ENCODE results near the gene TARS2. TPM values are rescaled to one million over a fixed set of nuclear protein-coding genes. Genes with fewer than 3 reads are reported as not detected.
A peak's percentile ranks its signal among the peaks of the same experiment; 100 is the strongest.

The TARS2 gene
- total RNA-seq, 1 experiment from 2014 or later, result 42.9 TPM

DNA sequence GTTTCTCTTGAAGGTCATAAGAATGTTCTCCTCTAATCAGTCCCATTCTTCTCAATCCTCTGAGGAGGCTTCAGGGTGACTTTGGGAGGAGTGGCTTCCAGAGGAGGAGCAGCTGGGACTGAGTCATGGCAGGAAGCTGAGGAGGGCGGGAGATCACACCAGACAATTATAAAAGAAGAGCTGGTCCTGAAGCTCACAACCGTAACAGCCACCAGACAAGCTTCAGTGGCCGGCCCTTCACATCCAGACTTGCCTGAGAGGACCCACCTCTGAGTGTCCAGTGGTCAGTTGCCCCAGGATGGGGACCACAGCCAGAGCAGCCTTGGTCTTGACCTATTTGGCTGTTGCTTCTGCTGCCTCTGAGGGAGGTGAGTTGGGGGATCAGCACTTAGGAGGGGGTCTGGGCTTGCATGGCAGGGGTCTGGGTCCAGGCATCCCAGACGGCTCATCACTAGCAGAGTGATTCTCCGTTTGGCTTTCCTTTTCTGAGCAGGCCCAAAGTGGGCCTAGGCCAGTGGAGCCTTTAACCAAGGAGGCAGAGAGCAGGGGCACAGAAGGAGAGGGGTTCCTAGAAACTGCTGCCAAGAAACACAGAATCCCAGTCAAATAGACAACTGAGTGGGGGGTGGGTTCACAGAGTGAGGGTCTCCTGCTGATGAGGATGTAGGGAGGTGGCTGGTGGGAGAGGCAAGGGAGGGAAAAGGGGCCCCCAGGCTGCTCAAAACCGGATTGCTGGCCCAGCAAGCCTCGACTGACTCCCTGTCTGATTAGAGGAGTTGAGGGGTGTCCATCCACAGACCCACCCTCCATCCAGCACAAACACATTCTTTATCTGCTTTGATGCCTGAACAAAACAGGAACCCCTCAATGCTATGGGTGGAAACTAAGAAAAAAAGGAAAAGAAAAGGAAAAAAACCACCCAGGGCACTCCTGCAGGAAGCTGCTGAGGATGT, 21.0 kb downstream of the TARS2 start, which contains the start of gene ECM1:
Gene ECM1 (plus strand): TSS at position 198 of the 953 bp plus-strand sequence. CDS start 101 bp downstream, at position 299.
- ATAC-seq, result no peak
- H3K4me3 Mint-ChIP-seq, result no peak within 1 kb of the TSS
- DNase-seq (ENCODE audit: low spot score), result no peak
- no peaks in the 10 kb centered on the region for H3K9me3 Mint-ChIP-seq
- H3K36me3 Mint-ChIP-seq, result peaks cover 38% of the 10 kb centered on the region
- no peaks in the 10 kb centered on the region for H3K27me3 Mint-ChIP-seq (ENCODE audit: low read depth)
- peak within 1 kb of the TSS; percentile 48; the same call in 1 of the 2 replicates for H3K27ac Mint-ChIP-seq
- ChIA-PET CTCF (no interaction called here), POLR2A (interaction anchor here (1.6 kb wide), 1 partner anchor 48 kb away, joined by 3 read pairs; no protein-coding TSS in a partner anchor)
- TF ChIP-seq NR2C2 (CRISPR knock-in tag; IDR thresholded peaks at IDR 0.05), result no peak
- no peak for TF ChIP-seq ZNF416 (CRISPR knock-in tag; IDR thresholded peaks at IDR 0.05)
- no peak for TF ChIP-seq ZMAT4 (CRISPR knock-in tag; IDR thresholded peaks at IDR 0.05)
- TF ChIP-seq, protein P1, sequence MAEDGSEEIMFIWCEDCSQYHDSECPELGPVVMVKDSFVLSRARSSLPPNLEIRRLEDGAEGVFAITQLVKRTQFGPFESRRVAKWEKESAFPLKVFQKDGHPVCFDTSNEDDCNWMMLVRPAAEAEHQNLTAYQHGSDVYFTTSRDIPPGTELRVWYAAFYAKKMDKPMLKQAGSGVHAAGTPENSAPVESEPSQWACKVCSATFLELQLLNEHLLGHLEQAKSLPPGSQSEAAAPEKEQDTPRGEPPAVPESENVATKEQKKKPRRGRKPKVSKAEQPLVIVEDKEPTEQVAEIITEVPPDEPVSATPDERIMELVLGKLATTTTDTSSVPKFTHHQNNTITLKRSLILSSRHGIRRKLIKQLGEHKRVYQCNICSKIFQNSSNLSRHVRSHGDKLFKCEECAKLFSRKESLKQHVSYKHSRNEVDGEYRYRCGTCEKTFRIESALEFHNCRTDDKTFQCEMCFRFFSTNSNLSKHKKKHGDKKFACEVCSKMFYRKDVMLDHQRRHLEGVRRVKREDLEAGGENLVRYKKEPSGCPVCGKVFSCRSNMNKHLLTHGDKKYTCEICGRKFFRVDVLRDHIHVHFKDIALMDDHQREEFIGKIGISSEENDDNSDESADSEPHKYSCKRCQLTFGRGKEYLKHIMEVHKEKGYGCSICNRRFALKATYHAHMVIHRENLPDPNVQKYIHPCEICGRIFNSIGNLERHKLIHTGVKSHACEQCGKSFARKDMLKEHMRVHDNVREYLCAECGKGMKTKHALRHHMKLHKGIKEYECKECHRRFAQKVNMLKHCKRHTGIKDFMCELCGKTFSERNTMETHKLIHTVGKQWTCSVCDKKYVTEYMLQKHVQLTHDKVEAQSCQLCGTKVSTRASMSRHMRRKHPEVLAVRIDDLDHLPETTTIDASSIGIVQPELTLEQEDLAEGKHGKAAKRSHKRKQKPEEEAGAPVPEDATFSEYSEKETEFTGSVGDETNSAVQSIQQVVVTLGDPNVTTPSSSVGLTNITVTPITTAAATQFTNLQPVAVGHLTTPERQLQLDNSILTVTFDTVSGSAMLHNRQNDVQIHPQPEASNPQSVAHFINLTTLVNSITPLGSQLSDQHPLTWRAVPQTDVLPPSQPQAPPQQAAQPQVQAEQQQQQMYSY (CRISPR knock-in tag; IDR thresholded peaks at IDR 0.05), result no peak
- no peak for TF ChIP-seq ZNF425 (CRISPR knock-in tag; conservative IDR thresholded peaks at IDR 0.05)
- TF ChIP-seq, protein P2, sequence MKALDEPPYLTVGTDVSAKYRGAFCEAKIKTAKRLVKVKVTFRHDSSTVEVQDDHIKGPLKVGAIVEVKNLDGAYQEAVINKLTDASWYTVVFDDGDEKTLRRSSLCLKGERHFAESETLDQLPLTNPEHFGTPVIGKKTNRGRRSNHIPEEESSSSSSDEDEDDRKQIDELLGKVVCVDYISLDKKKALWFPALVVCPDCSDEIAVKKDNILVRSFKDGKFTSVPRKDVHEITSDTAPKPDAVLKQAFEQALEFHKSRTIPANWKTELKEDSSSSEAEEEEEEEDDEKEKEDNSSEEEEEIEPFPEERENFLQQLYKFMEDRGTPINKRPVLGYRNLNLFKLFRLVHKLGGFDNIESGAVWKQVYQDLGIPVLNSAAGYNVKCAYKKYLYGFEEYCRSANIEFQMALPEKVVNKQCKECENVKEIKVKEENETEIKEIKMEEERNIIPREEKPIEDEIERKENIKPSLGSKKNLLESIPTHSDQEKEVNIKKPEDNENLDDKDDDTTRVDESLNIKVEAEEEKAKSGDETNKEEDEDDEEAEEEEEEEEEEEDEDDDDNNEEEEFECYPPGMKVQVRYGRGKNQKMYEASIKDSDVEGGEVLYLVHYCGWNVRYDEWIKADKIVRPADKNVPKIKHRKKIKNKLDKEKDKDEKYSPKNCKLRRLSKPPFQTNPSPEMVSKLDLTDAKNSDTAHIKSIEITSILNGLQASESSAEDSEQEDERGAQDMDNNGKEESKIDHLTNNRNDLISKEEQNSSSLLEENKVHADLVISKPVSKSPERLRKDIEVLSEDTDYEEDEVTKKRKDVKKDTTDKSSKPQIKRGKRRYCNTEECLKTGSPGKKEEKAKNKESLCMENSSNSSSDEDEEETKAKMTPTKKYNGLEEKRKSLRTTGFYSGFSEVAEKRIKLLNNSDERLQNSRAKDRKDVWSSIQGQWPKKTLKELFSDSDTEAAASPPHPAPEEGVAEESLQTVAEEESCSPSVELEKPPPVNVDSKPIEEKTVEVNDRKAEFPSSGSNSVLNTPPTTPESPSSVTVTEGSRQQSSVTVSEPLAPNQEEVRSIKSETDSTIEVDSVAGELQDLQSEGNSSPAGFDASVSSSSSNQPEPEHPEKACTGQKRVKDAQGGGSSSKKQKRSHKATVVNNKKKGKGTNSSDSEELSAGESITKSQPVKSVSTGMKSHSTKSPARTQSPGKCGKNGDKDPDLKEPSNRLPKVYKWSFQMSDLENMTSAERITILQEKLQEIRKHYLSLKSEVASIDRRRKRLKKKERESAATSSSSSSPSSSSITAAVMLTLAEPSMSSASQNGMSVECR (CRISPR knock-in tag; IDR thresholded peaks at IDR 0.05; ENCODE audit: borderline replicate concordance), result no peak
- no peak for TF ChIP-seq ZNF512 (CRISPR knock-in tag; IDR thresholded peaks at IDR 0.05; ENCODE audit: borderline replicate concordance)
- TF ChIP-seq ETV6 (CRISPR knock-in tag; IDR thresholded peaks at IDR 0.05), result no peak
- TF ChIP-seq ZNF396 (CRISPR knock-in tag; IDR thresholded peaks at IDR 0.05; ENCODE audit: borderline replicate concordance), result no peak
- no peak for TF ChIP-seq TP53 (CRISPR knock-in tag; IDR thresholded peaks at IDR 0.05)
- no peak for TF ChIP-seq PRRX2 (CRISPR knock-in tag; IDR thresholded peaks at IDR 0.05)
- TF ChIP-seq GABPB1 (CRISPR knock-in tag; IDR thresholded peaks at IDR 0.05), result no peak
- no peak for TF ChIP-seq TCF7 (CRISPR knock-in tag; IDR thresholded peaks at IDR 0.05; ENCODE audit: low read depth)
- TF ChIP-seq FOXJ3 (CRISPR knock-in tag; IDR thresholded peaks at IDR 0.05; ENCODE audit: borderline replicate concordance), result no peak
- TF ChIP-seq SMAD4 (CRISPR knock-in tag; IDR thresholded peaks at IDR 0.05), result no peak
- H3K4me1 Mint-ChIP-seq, result no peaks in the 10 kb centered on the region

Measured in WTC11 (cell line).